NAMALWA (cell line): ENCODE data around the gene OR1D5.
"Not testable (repeated sequence)": the region's sequence is repeated elsewhere in the genome, so short reads cannot be mapped to it uniquely, and the experiment has no call there.

Source experiments
- DNase-seq: peaks from one replicate; pipeline ENCODE4 v3.0.0-alpha.2; 2015; ENCODE audit warnings: low spot score

Gene OR1D5, protein sequence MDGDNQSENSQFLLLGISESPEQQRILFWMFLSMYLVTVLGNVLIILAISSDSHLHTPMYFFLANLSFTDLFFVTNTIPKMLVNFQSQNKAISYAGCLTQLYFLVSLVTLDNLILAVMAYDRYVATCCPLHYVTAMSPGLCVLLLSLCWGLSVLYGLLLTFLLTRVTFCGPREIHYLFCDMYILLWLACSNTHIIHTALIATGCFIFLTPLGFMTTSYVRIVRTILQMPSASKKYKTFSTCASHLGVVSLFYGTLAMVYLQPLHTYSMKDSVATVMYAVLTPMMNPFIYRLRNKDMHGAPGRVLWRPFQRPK

DNA sequence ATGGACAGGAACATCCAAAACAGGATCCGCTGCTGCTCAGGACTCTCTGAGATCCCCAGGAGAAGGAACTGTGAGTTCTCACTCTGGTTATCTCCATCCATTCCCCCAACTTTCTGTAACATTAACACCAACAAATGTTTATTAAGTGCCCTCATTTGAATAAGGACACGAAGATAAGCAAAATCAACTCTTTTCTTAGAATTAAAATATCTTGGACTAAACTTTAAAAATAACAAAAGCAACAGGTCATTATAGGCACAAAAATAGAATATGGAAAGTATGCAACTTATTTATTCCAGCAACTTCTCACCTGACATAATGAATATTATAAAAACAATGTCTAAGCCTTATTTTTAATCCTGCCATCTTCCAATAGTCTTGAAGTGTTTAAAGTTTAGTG is at the start of gene OR1D5:
OR1D5 (minus strand) TSS at position 101 of the 400 bp plus-strand sequence; CDS start at position 101, 0 bp downstream.
- DNase-seq = not testable (repeated sequence)

DNA sequence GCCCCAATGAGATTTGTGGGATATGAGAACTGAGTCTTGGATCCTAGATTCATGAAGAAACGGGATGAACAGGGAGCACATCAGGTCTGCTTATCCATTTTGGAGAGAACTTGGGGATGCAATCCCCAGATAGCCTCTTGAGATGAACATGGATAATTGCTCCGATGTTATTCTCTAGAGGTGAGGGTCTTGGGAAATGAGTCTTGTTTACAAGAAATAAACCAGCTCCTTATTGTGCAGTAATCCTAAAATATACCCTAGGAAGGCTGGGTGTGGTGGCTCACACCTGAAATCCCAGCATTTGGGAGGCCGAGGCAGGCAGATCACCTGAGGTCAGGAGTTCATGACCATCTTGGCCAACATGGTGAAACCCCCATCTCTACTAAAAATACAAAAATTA is 40.9 kb upstream of the OR1D5 start, which contains the start of gene OR1D2:
OR1D2 (minus strand) TSS at position 101 of the 400 bp plus-strand sequence. CDS start 11,426 bp downstream, outside the sequence.
- no peak for DNase-seq

DNA sequence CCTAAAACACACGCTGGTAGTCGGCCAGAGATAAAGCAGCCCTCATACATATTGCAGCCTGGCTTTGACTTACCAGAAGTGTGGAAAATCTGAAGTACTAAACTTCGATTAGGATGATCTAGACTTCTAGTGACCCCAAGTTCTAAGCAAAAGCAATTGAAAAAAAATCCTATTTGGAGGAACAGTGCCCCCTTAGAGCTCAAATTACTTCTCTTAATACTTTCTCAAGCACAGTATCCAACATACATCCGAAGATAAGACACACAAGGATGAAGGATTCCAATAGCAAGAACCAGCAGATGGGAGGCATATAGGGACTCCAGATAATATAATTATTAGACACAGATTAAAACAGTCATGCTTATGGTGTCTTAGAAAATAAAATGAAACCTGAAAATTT is 10.4 kb upstream of the OR1D5 start:
- DNase-seq = not testable (repeated sequence)

DNA sequence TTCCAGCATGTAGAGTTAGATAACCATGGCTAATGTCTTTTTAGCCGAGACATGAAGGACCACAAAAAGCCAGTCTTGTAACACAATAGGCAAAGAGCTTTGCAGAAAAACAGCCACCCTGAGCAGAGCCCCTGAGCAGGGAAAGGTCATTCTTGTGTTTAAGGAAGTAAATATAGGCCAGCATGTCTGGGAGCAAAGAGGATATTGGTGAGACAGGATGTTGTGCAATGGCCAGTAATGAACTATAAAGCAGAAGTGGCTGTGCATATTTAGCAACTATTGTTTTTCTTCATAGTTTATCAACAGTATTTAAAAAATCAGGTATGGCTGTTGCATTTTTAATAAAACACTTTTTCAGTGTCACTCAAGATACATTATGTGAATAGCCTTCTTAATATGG is 1.8 kb upstream of the OR1D5 start:
- not testable (repeated sequence) for DNase-seq

- not testable (repeated sequence) for DNase-seq
These were observed 506 bp downstream of the OR1D5 start for GRCh38 chr17:3062824-3063377.

DNA sequence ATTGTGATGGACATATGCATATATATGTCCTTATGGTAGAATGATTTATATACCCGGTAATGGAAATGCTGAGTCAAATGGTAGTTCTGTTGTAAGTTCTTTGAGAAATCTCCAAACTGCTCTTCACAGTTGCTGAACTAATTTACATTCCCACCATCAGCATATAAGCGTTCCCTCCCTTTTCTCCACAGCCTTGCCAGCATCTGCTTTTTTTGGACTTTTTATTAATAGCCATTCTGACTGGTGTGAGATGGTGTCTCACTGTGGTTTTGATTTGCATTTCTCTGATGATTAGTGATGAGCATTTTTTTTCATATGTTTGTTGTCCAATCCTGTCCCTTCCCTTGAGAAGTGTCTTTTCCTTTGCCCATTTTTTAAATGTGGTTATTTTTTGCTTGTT is 8.5 kb downstream of the OR1D5 start:
- DNase-seq = not testable (repeated sequence)

DNA sequence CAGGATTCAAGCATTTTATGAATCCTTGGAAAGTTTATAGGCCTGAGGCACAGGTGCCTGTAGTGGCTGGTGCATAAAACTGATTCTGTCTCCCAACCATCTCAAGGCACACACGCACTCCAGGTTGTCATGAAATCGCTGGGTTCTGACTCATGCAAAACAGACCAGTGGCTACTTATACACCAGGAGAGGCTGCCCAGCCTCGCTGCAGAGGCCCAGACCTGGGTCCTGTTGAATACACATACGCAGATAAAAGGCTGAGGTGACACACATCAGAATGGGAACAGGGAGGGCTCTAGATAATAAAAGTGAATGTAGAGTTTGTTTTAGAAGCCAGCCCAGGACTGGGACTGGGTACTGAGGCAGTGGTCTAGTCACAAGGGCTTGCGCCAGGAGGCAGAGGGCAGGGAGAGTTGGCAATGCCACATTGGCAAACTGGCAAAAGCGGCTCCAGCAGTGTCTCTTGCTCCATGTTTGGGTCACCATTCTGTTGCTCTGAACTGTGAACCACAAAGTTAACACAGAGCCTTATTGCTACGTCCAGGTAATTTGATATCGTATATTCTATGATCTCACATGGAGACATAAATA is 13.6 kb downstream of the OR1D5 start:
- DNase-seq = no peak

- peak; percentile 96 for DNase-seq
These were observed 14.5 kb downstream of the OR1D5 start for GRCh38 chr17:3048727-3049471.

DNA sequence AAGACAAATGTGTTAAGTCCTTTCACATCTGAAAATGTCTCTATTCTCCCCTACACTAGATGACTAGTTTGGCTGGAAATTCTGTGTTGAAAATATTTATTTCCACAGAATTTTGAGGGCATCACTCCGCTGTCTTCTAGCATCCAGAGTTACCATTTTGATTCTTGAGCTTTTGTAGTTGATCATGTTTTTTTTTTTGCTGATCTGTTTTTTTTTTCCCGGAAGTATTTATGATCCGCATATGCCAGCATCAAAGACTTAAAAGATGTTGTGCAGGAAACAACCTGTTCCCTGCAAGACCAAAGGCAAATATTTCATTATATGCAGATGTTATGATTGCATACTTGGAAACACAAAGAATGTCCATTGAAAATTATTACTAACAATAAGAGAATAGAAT is 16.7 kb downstream of the OR1D5 start:
- no peak for DNase-seq

GRCh38 chr17:3043737-3044365 is 19.6 kb downstream of the OR1D5 start:
- DNase-seq = peak; percentile 55

- DNase-seq = no peak
These were observed 22.5 kb downstream of the OR1D5 start for GRCh38 chr17:3040882-3041281.

GRCh38 chr17:3039736-3040135 is 23.7 kb downstream of the OR1D5 start:
- DNase-seq = no peak

- no peak for DNase-seq
These were observed 24.5 kb downstream of the OR1D5 start for GRCh38 chr17:3038941-3039340.

DNA sequence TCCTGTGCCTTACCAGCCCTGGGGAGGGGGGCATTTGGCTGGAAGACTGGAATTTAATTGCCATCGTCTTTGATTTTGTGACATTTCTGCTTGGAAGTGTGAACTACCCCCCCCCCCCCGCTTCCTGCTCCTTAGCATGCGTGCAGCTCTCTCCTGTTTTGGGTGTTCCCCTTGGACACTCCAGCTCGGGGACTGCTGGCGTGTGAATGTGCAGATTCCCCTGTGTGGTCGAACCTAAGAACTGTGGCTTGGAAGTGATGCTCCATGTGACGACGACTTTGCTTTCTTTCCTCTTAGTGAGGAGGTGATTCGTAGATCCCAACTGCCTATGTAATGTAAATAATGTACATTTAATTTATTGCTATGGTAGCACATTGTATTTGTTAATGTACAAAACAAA is 26.1 kb downstream of the OR1D5 start:
- no peak for DNase-seq

- no peak for DNase-seq
These were observed 26.6 kb downstream of the OR1D5 start for GRCh38 chr17:3036800-3037199.

- DNase-seq = no peak
These were observed 27.5 kb downstream of the OR1D5 start for GRCh38 chr17:3035968-3036280.

- no peak for DNase-seq
These were observed 28.0 kb downstream of the OR1D5 start for GRCh38 chr17:3035256-3035967.

GRCh38 chr17:3034578-3034920 is 28.9 kb downstream of the OR1D5 start:
- DNase-seq = no peak

GRCh38 chr17:3033741-3034577 is 29.4 kb downstream of the OR1D5 start:
- no peak for DNase-seq

GRCh38 chr17:3033248-3033640 is 30.2 kb downstream of the OR1D5 start:
- no peak for DNase-seq
